Fibroblast of skin of left biceps (primary cell): ENCODE data around the gene ZG16B.

Experiments
- DNase-seq, 2 experiments: peaks; one replicate each; pipeline ENCODE4 v3.0.0-alpha.2; 2013; ENCODE audit warnings: low read depth in 2 of 2

Gene ZG16B

GRCh38 chr16:2825049-2825742 lies 4.9 kb upstream of the ZG16B start:
- no peak for DNase-seq

GRCh38 chr16:2825906-2826305 lies 4.2 kb upstream of the ZG16B start:
- no peak for DNase-seq

GRCh38 chr16:2826591-2827373 lies 3.3 kb upstream of the ZG16B start:
- no peak for DNase-seq

- DNase-seq = no peak
Measured at GRCh38 chr16:2827374-2827791, 2.7 kb upstream of the ZG16B start.

- no peak for DNase-seq
Measured at GRCh38 chr16:2827831-2828520, 2.1 kb upstream of the ZG16B start.

- no peak for DNase-seq
Measured at GRCh38 chr16:2828521-2828840, 1.6 kb upstream of the ZG16B start.

- no peak for DNase-seq
Measured at GRCh38 chr16:2828876-2829430, 1.1 kb upstream of the ZG16B start.

GRCh38 chr16:2830355-2830695 lies 222 bp downstream of the ZG16B start:
- no peak for DNase-seq

GRCh38 chr16:2831203-2831602 lies 1.1 kb downstream of the ZG16B start:
- no peak for DNase-seq

GRCh38 chr16:2833776-2834175 lies 3.7 kb downstream of the ZG16B start:
- DNase-seq = no peak

- no peak for DNase-seq
Measured at GRCh38 chr16:2834968-2835367, 4.9 kb downstream of the ZG16B start.

- peak; percentile 98 for DNase-seq
Measured at GRCh38 chr16:2835638-2836493, 5.8 kb downstream of the ZG16B start.

- DNase-seq = no peak
Measured at GRCh38 chr16:2836646-2837508, 6.8 kb downstream of the ZG16B start.

- peak; percentile 20 to 35 for DNase-seq
Measured at GRCh38 chr16:2838928-2839327, 8.8 kb downstream of the ZG16B start.

- no peak for DNase-seq
Measured at GRCh38 chr16:2839650-2840450, 9.7 kb downstream of the ZG16B start.

- no peak for DNase-seq
Measured at GRCh38 chr16:2840914-2841313, 10.8 kb downstream of the ZG16B start.

GRCh38 chr16:2841606-2842339 lies 11.7 kb downstream of the ZG16B start:
- no peak for DNase-seq

- DNase-seq = no peak
Measured at GRCh38 chr16:2842340-2843000, 12.4 kb downstream of the ZG16B start.

GRCh38 chr16:2843526-2843925 lies 13.4 kb downstream of the ZG16B start:
- DNase-seq = no peak
